Keratinocyte (primary cell): ENCODE results near the gene SMARCA5. TPM values are rescaled to one million over a fixed set of nuclear protein-coding genes. Genes with fewer than 3 reads are reported as not detected.
A peak's percentile ranks its signal among the peaks of the same experiment; 100 is the strongest.

Source experiments
- DNase-seq: peaks from one replicate; pipeline ENCODE4 v3.0.0-alpha.2; 2011; ENCODE audit warnings: low read depth, missing footprints, low spot score
- FAIRE-seq: peaks from 2 replicates; lab custom pipeline; 2011; peaks lifted over from hg19 to GRCh38; lab: Jason Lieb, UNC
- H2AFZ ChIP-seq: 2 replicates; pipeline ENCODE4 v1.6.0; 2012; ENCODE audit warnings: low read length, control low read depth, inconsistent platforms; ENCODE audit not compliant: control insufficient read depth
- H3K27ac ChIP-seq: 2 replicates; pipeline ENCODE4 v1.5.1; 2011; ENCODE audit warnings: low read length; ENCODE audit not compliant: control insufficient read depth, insufficient read depth
- H3K27me3 ChIP-seq: 3 replicates; pipeline ENCODE4 v1.6.0; 2011; ENCODE audit warnings: low read length; ENCODE audit not compliant: control insufficient read depth, insufficient read depth; ENCODE audit errors: extremely low read depth
- H3K36me3 ChIP-seq, 2 experiments: 2 replicates in 1 of 2; 3 replicates in 1 of 2; pipeline ENCODE4 v1.5.1; 2011; ENCODE audit warnings: low read length in 2 of 2, mild to moderate bottlenecking in 1 of 2; ENCODE audit not compliant: control insufficient read depth in 2 of 2, insufficient read depth in 2 of 2; ENCODE audit errors: extremely low read depth in 1 of 2
- H3K4me1 ChIP-seq: 3 replicates; pipeline ENCODE4 v1.5.1; 2011; ENCODE audit warnings: low read length; ENCODE audit not compliant: control insufficient read depth, insufficient read depth; ENCODE audit errors: extremely low read depth
- H3K4me2 ChIP-seq: 3 replicates; pipeline ENCODE4 v1.6.0; 2011; ENCODE audit warnings: low read depth, low read length; ENCODE audit not compliant: control insufficient read depth, insufficient read depth; ENCODE audit errors: extremely low read depth
- H3K4me3 ChIP-seq, 3 experiments: fragments of 200-600 bp in 1 of 3; sonication (generic) in 1 of 3; 2 replicates in 2 of 3; 3 replicates in 1 of 3; pipeline ENCODE4 v1.5.1; 2011 to 2016; ENCODE audit warnings: low read length in 3 of 3, mild to moderate bottlenecking in 3 of 3, control low read depth in 2 of 3, inconsistent platforms in 1 of 3, low read depth in 1 of 3, mixed read lengths in 1 of 3, mixed run types in 1 of 3, moderate library complexity in 1 of 3; ENCODE audit not compliant: control insufficient read depth in 2 of 3, insufficient read depth in 2 of 3; ENCODE audit errors: extremely low read depth in 1 of 3
- H3K79me2 ChIP-seq: 2 replicates; pipeline ENCODE4 v1.6.0; 2012; ENCODE audit warnings: low read length; ENCODE audit not compliant: control insufficient read depth, insufficient read depth
- H3K9ac ChIP-seq: 3 replicates; pipeline ENCODE4 v1.6.0; 2011; ENCODE audit warnings: low read length; ENCODE audit not compliant: control insufficient read depth, insufficient read depth; ENCODE audit errors: extremely low read depth
- H3K9me1 ChIP-seq: 3 replicates; pipeline ENCODE4 v1.6.0; 2011; ENCODE audit warnings: low read length; ENCODE audit not compliant: control insufficient read depth, insufficient read depth; ENCODE audit errors: extremely low read depth
- H3K9me3 ChIP-seq: 2 replicates; pipeline ENCODE4 v1.5.1; 2012; ENCODE audit warnings: low read depth, low read length; ENCODE audit not compliant: control insufficient read depth
- H4K20me1 ChIP-seq: 3 replicates; pipeline ENCODE4 v1.6.0; 2011; ENCODE audit warnings: low read length; ENCODE audit not compliant: control insufficient read depth, insufficient read depth; ENCODE audit errors: extremely low read depth
- EZH2 ChIP-seq: IDR thresholded peaks from one replicate; pipeline ENCODE4 v1.6.1; 2012; ENCODE audit warnings: inconsistent platforms, mild to moderate bottlenecking, low read length, moderate library complexity
- dilution Hi-C: fragments of 300-500 bp; cut with MboI; formaldehyde crosslinking; loops from one replicate; pipeline ENCODE4 v1.7.0; 2020; ENCODE audit warnings: low sequenced_read_pairs; ENCODE audit not compliant: extremely low pct_ligation_motif_present
- polyA plus RNA-seq, 5 experiments: library from polyadenylated mRNA; depleted of rRNA in 3 of 5; stranded (reverse) in 3 of 5; stranded (forward) in 1 of 5; unstranded in 1 of 5; fragments of >200 nt; gene quantifications; 1 replicate in 1 of 5; 2 replicates in 3 of 5; 3 replicates in 1 of 5; pipeline versions ENCODE4 v1.2.1 to v1.2.3, GENCODE V29; 2011 to 2012; ENCODE audit warnings: missing spikeins in 2 of 5, low read depth in 1 of 5, low replicate concordance in 1 of 5
- TF ChIP-seq, protein P1 (sequence below), 3 experiments: IDR thresholded peaks in 1 of 3; conservative IDR thresholded peaks in 1 of 3; optimal IDR thresholded peaks in 1 of 3; 2 replicates in 2 of 3; 3 replicates in 1 of 3; pipeline versions ENCODE3 to v1.5.1; 2011; ENCODE audit warnings: low read length in 3 of 3, mild to moderate bottlenecking in 3 of 3, moderate library complexity in 2 of 3, control low read depth in 1 of 3, inconsistent platforms in 1 of 3; ENCODE audit not compliant: insufficient read depth in 2 of 3; ENCODE audit errors: extremely low read depth in 1 of 3

Gene SMARCA5
- polyA plus RNA-seq, 1 donor (not counting 4 experiments of a cell fraction or from before 2014, with no cell fraction given), result 24.7 TPM

DNA sequence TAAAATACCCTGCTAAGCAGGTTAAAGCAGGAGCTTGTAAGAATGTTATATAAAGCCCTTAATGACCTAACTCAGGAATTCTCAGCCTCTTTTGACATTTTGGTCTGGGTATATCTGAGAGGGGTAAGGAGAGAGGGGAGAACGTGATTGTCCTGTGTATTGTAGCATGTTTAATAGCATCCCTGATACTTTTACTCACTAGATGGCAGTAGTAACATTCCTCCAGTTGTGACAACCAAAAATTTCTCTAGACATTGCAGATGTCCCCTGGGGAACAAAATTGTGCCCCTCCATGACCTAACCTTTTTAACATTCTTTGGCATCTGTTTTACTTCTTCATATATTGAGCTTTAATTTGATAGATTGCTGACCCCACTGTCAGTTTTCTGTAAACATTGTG, 17.9 kb downstream of the SMARCA5 start:
- Histone ChIP-seq H3K9ac (no peak overlapping the region), H3K9me1 (no peaks in the 10 kb centered on the region), H4K20me1 (no peaks in the 10 kb centered on the region), H3K79me2 (peaks cover 5% of the 10 kb centered on the region), H2AFZ (no peak overlapping the region), H3K27me3 (no peaks in the 10 kb centered on the region), H3K27ac (no peak overlapping the region), H3K4me3 (no peak overlapping the region), H3K9me3 (no peaks in the 10 kb centered on the region), H3K4me2 (no peak overlapping the region), H3K4me1 (no peaks in the 10 kb centered on the region), H3K36me3 (peaks cover 17 to 19% of the 10 kb centered on the region in 2 experiments)
- FAIRE-seq, result peak; percentile 51
- DNase-seq, result no peak
- dilution Hi-C loops, result no loop called here
- TF ChIP-seq EZH2, result no peak
- TF ChIP-seq, protein P1, sequence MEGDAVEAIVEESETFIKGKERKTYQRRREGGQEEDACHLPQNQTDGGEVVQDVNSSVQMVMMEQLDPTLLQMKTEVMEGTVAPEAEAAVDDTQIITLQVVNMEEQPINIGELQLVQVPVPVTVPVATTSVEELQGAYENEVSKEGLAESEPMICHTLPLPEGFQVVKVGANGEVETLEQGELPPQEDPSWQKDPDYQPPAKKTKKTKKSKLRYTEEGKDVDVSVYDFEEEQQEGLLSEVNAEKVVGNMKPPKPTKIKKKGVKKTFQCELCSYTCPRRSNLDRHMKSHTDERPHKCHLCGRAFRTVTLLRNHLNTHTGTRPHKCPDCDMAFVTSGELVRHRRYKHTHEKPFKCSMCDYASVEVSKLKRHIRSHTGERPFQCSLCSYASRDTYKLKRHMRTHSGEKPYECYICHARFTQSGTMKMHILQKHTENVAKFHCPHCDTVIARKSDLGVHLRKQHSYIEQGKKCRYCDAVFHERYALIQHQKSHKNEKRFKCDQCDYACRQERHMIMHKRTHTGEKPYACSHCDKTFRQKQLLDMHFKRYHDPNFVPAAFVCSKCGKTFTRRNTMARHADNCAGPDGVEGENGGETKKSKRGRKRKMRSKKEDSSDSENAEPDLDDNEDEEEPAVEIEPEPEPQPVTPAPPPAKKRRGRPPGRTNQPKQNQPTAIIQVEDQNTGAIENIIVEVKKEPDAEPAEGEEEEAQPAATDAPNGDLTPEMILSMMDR (optimal IDR thresholded peaks at IDR 0.05 in 1 of 3, IDR thresholded peaks at IDR 0.05 in 1 of 3, conservative IDR thresholded peaks at IDR 0.05 in 1 of 3; ENCODE audit: extremely low read depth in 1 of 3, insufficient read depth in 2 of 3, low read length in 3 of 3), result peak in 2 of 3 experiments; percentile 19 to 33

DNA sequence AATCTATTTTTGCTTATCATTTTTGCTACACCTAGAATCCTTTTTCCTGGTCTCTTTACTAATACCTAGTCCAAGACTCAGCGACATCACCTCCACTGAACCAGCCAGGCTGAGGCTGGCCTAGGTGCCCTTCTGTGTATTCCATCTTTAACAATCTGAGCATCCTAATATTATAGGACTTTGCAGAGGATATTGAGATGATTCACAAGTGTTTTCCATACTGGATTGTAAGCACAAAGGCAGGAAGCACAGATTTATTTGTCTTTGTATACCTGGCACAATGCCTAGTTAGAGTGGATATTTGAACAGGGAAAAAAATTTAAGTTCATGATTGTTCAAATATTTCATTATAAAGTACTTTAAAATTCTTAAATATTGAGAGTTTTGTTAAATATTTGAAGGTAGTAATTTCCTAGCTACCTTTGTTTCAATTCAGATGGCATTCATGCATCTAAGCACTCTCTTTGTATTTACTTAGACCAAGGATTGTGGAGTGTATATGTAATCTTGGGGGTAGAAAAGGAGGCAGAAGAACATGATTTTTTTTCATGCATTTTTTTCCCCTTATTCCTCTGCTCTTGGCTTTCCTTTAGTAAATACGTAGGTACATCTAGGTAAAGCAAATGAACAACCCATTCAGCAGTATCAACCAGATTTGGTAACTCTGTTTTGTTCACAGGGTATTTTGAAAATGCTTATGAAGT, 18.4 kb downstream of the SMARCA5 start:
- peaks cover 18 to 20% of the 10 kb centered on the region in 2 experiments for H3K36me3 ChIP-seq
- FAIRE-seq (no peak), DNase-seq (no peak)
- no peaks in the 10 kb centered on the region for H4K20me1 ChIP-seq
- no peak overlapping the region for H2AFZ ChIP-seq
- H3K4me2 ChIP-seq, result no peak overlapping the region
- dilution Hi-C loops, result no loop called here
- no peaks in the 10 kb centered on the region for H3K9me1 ChIP-seq
- TF ChIP-seq, protein P1 (optimal IDR thresholded peaks at IDR 0.05 in 1 of 3, IDR thresholded peaks at IDR 0.05 in 1 of 3, conservative IDR thresholded peaks at IDR 0.05 in 1 of 3; ENCODE audit: extremely low read depth in 1 of 3, insufficient read depth in 2 of 3, low read length in 3 of 3), result no peak
- no peak for TF ChIP-seq EZH2
- no peak overlapping the region for H3K4me3 ChIP-seq
- no peak overlapping the region for H3K9ac ChIP-seq
- no peaks in the 10 kb centered on the region for H3K9me3 ChIP-seq
- no peaks in the 10 kb centered on the region for H3K4me1 ChIP-seq
- no peak overlapping the region for H3K27ac ChIP-seq
- H3K27me3 ChIP-seq, result no peaks in the 10 kb centered on the region
- H3K79me2 ChIP-seq, result peaks cover 5% of the 10 kb centered on the region
